Thymus (tissue), 11 donors: ENCODE data around the gene C6orf47. TPM values are rescaled to one million over a fixed set of nuclear protein-coding genes. Genes with fewer than 3 reads are reported as not detected.

Source experiments
- DNase-seq, 9 donors: peaks; one replicate each; pipeline ENCODE4 v3.0.0-alpha.2; 2013; ENCODE audit warnings: low spot score in 9 of 9, low read depth in 6 of 9, missing footprints in 1 of 9
- H3K27ac ChIP-seq, 2 donors: one replicate each; pipeline ENCODE4 v1.5.1; 2013; ENCODE audit warnings: control low read depth in 1 of 2, low read depth in 1 of 2, low read length in 1 of 2, mild to moderate bottlenecking in 1 of 2, moderate library complexity in 1 of 2
- H3K27me3 ChIP-seq, 2 donors: one replicate each; pipeline ENCODE4 v1.5.1; 2013; ENCODE audit warnings: low read length in 1 of 2; ENCODE audit not compliant: control insufficient read depth in 2 of 2, insufficient read depth in 1 of 2
- H3K36me3 ChIP-seq, 2 donors: one replicate each; pipeline ENCODE4 v1.5.1; 2013; ENCODE audit warnings: low read length in 1 of 2, mild to moderate bottlenecking in 1 of 2, moderate library complexity in 1 of 2; ENCODE audit not compliant: control insufficient read depth in 2 of 2, insufficient read depth in 2 of 2
- H3K4me1 ChIP-seq, 2 donors: one replicate each; pipeline ENCODE4 v1.5.1; 2013; ENCODE audit warnings: low read length in 2 of 2; ENCODE audit not compliant: control insufficient read depth in 2 of 2, insufficient read depth in 2 of 2
- H3K4me3 ChIP-seq, 2 donors: one replicate each; pipeline ENCODE4 v1.5.1; 2013; ENCODE audit warnings: low read length in 2 of 2, control low read depth in 1 of 2, mild to moderate bottlenecking in 1 of 2
- H3K9me3 ChIP-seq, 2 donors: one replicate each; pipeline ENCODE4 v1.5.1; 2013; ENCODE audit warnings: low read length in 1 of 2, mild to moderate bottlenecking in 1 of 2; ENCODE audit not compliant: control insufficient read depth in 2 of 2, insufficient read depth in 1 of 2
- WGBS: extraction: QIAGEN DNeasy Blood & Tissue Kit; methylation state at CpG from one replicate; pipeline ENCODE4 v1.1.7; 2013; 5-methylcytosine and 5-hydroxymethylcytosine counted together
- polyA plus RNA-seq: library from polyadenylated mRNA; stranded (reverse); fragments of 200-250 nt; gene quantifications from one replicate; pipeline ENCODE4 v1.2.3, GENCODE V29; 2013
- total RNA-seq: library from RNA; stranded (reverse); fragments of 120-200 nt; gene quantifications from one replicate; pipeline ENCODE4 v1.2.4, GENCODE V29; 2013
- donor health status: healthy.

Gene C6orf47
- total and polyA plus RNA-seq, 2 donors, result 16.7 to 19.1 TPM

GRCh38 chr6:31634131-31634530 lies 26.4 kb downstream of the C6orf47 start:
- Histone ChIP-seq H3K36me3 (peaks cover 94 to 96% of the 10 kb centered on the region in 2 donors), H3K27me3 (no peaks in the 10 kb centered on the region), H3K9me3 (no peaks in the 10 kb centered on the region), H3K4me1 (no peaks in the 10 kb centered on the region), H3K4me3 (no peak overlapping the region), H3K27ac (no peak overlapping the region)
- WGBS, result 99% methylated on average over 3 of the region's 3 CpGs
- no peak for DNase-seq

DNA sequence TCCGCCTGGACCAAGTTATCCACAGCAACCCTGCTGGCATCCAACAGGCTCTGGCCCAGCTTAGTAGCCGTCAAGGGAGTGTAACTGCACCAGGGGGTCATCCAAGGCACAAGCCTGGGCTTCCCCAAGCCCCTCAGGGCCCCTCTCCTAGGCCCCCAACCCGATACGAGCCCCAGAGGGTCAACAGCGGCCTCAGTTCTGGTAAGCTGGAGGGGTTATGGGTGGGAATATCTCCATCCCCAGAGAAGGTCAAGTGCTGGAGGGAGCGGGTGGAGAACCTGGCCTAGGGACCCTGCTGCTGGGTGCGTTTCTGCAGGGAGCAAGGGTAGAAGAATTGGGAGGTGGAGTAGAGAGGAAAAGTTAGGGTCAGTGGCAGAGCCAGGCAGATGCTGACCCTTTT lies 27.1 kb downstream of the C6orf47 start:
- no peaks in the 10 kb centered on the region for H3K27me3 ChIP-seq
- no peak overlapping the region for H3K4me3 ChIP-seq
- 98% methylated on average over 7 of the region's 7 CpGs for WGBS
- no peaks in the 10 kb centered on the region for H3K4me1 ChIP-seq
- DNase-seq, result no peak
- H3K27ac ChIP-seq, result no peak overlapping the region
- H3K36me3 ChIP-seq, result peaks cover 95 to 98% of the 10 kb centered on the region in 2 donors
- H3K9me3 ChIP-seq, result no peaks in the 10 kb centered on the region

- 97% methylated on average over 26 of the region's 26 CpGs for WGBS
- H3K4me3 ChIP-seq, result no peak overlapping the region
- no peaks in the 10 kb centered on the region for H3K4me1 ChIP-seq
- no peak for DNase-seq
- peaks cover 100% of the 10 kb centered on the region in 2 donors for H3K36me3 ChIP-seq
- H3K9me3 ChIP-seq, result no peaks in the 10 kb centered on the region
- no peak overlapping the region for H3K27ac ChIP-seq
- no peaks in the 10 kb centered on the region for H3K27me3 ChIP-seq
Measured at GRCh38 chr6:31632279-31632946, 28.2 kb downstream of the C6orf47 start.

DNA sequence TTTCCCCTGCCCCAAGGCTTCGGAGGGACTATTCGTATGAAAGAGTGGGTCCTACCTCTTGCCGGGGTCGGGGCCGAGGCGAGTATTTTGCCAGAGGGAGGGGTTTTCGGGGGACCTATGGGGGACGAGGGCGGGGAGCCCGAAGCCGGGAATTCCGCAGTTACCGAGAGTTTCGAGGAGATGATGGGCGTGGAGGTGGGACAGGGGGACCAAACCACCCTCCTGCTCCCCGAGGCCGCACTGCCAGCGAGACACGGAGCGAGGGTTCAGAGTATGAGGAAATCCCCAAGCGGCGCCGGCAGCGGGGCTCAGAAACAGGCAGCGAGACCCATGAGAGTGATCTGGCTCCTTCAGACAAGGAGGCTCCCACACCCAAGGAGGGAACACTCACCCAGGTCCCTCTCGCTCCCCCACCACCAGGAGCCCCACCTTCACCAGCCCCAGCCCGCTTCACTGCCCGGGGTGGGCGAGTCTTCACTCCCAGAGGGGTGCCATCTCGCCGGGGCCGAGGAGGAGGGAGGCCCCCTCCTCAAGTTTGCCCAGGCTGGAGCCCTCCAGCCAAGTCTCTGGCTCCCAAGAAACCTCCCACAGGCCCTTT lies 28.8 kb downstream of the C6orf47 start:
- Histone ChIP-seq H3K27me3 (no peaks in the 10 kb centered on the region), H3K9me3 (no peaks in the 10 kb centered on the region), H3K4me1 (no peaks in the 10 kb centered on the region), H3K36me3 (peaks cover 100% of the 10 kb centered on the region in 2 donors), H3K27ac (no peak overlapping the region), H3K4me3 (no peak overlapping the region)
- WGBS, result 97% methylated on average over 32 of the region's 32 CpGs
- DNase-seq, result no peak

GRCh38 chr6:31631209-31631608 lies 29.4 kb downstream of the C6orf47 start:
- H3K27ac ChIP-seq, result no peak overlapping the region
- no peak overlapping the region for H3K4me3 ChIP-seq
- no peaks in the 10 kb centered on the region for H3K27me3 ChIP-seq
- WGBS, result 96% methylated on average over 16 of the region's 16 CpGs
- H3K36me3 ChIP-seq, result peaks cover 100% of the 10 kb centered on the region in 2 donors
- no peaks in the 10 kb centered on the region for H3K9me3 ChIP-seq
- no peaks in the 10 kb centered on the region for H3K4me1 ChIP-seq
- no peak for DNase-seq

DNA sequence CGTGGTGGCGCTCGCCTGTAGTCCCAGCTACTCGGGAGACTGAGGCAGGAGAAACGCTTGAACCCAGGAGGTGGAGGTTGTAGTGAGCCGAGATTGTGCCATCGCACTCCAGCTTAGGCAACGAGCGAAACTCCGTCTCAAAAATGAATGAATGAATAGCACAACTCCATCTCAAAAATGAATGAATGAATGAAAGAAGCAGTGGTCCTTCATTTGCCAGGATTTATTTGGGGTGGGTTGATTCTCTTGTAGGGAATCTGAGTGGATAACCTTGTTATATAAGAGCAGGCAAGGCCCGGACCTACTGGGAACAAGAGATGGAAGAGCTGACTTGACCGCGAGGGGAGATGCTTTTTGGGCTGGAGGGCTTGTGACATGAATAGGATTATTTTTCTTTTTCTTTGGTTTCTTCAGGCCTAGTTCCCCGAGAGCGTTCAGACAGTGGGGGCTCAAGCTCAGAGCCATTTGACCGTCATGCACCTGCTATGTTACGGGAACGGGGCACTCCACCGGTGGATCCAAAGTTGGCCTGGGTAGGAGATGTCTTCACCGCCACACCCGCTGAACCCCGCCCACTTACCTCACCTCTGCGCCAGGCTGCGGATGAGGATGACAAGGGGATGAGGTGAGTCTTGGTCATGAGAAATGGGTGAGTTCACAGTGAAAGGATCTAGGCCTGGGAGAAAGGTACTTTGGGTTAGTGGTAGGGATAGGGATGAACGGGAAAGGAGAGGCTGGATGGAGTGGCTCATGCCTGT lies 30.2 kb downstream of the C6orf47 start:
- peaks cover 100% of the 10 kb centered on the region in 2 donors for H3K36me3 ChIP-seq
- H3K27ac ChIP-seq, result no peak overlapping the region
- no peaks in the 10 kb centered on the region for H3K27me3 ChIP-seq
- H3K4me1 ChIP-seq, result no peaks in the 10 kb centered on the region
- H3K9me3 ChIP-seq, result no peaks in the 10 kb centered on the region
- no peak for DNase-seq
- WGBS, result 98% methylated on average over 25 of the region's 25 CpGs
- no peak overlapping the region for H3K4me3 ChIP-seq

DNA sequence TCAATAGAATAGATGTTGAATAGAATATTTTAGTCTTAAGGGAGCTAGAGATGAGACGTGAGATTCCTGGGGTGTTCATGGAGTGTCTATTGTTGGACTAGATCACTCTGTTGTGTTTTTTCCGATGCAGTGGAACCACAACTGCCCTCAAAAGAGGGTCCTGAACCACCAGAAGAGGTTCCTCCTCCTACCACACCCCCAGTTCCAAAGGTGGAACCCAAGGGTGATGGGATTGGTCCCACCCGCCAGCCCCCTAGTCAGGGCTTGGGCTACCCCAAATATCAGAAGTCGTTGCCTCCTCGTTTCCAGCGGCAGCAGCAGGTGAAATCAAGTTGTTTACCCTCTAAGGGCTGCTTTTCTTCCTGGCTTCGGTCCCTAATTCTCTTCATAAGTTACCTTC lies 31.6 kb downstream of the C6orf47 start:
- no peak overlapping the region for H3K4me3 ChIP-seq
- H3K36me3 ChIP-seq, result peaks cover 99 to 100% of the 10 kb centered on the region in 2 donors
- H3K9me3 ChIP-seq, result peaks cover 0 to 3% of the 10 kb centered on the region in 2 donors
- H3K27me3 ChIP-seq, result no peaks in the 10 kb centered on the region
- no peak overlapping the region for H3K27ac ChIP-seq
- DNase-seq, result no peak
- WGBS, result 98% methylated on average over 7 of the region's 7 CpGs
- peaks cover 0 to 3% of the 10 kb centered on the region in 2 donors for H3K4me1 ChIP-seq

DNA sequence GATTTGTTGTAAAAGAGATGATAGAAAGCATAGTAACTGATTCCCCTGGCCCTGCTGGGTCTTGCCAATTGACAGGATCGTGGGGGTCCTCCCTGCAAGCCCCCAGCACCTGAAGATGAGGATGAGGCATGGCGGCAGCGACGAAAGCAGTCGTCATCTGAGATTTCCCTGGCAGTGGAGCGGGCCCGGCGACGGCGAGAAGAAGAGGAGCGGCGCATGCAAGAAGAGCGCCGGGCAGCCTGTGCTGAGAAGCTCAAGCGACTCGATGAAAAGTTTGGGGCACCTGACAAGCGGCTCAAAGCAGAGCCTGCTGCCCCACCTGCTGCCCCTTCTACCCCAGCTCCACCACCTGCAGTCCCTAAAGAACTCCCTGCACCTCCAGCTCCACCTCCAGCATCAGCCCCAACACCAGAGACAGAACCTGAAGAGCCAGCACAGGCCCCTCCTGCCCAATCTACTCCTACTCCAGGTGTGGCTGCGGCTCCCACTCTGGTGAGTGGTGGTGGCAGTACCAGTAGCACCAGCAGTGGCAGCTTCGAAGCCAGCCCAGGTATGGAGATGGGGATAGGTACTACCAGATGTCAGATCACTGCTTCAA lies 32.8 kb downstream of the C6orf47 start:
- WGBS, result 98% methylated on average over 19 of the region's 19 CpGs
- peaks cover 0 to 3% of the 10 kb centered on the region in 2 donors for H3K9me3 ChIP-seq

GRCh38 chr6:31626952-31627351 lies 33.6 kb downstream of the C6orf47 start:
- 98% methylated on average over 10 of the region's 10 CpGs for WGBS
- no peak overlapping the region for H3K4me3 ChIP-seq
- H3K27me3 ChIP-seq, result no peaks in the 10 kb centered on the region
- H3K36me3 ChIP-seq, result peaks cover 90 to 99% of the 10 kb centered on the region in 2 donors
- H3K4me1 ChIP-seq, result peaks cover 2 to 14% of the 10 kb centered on the region in 2 donors
- DNase-seq, result no peak
- no peak overlapping the region for H3K27ac ChIP-seq
- peaks cover 0 to 3% of the 10 kb centered on the region in 2 donors for H3K9me3 ChIP-seq

More for the DNA sequence above, 32.8 kb downstream of the C6orf47 start:
- Histone ChIP-seq H3K4me3 (no peak overlapping the region), H3K27me3 (no peaks in the 10 kb centered on the region), H3K27ac (no peak overlapping the region), H3K36me3 (peaks cover 96 to 99% of the 10 kb centered on the region in 2 donors), H3K4me1 (peaks cover 0 to 5% of the 10 kb centered on the region in 2 donors)
- DNase-seq, result no peak
